GM21447 (cell line): ENCODE measurements around the gene PNO1.
A peak's percentile ranks its signal among the peaks of the same experiment; 100 is the strongest.
"Not testable (repeated sequence)": the region's sequence is repeated elsewhere in the genome, so short reads cannot be mapped to it uniquely, and the experiment has no call there.

ENCODE experiments used
- ATAC-seq: cut with Tn5 transposase; IDR thresholded peaks from one replicate; pipeline ENCODE4 v1.9.1; 2021; ENCODE audit not compliant: unreplicated experiment

Gene PNO1

GRCh38 chr2:68157402-68158133 lies at the start of gene PNO1:
PNO1 (plus strand) TSS chr2:68157888; CDS start chr2:68157935, 47 bp downstream.
- ATAC-seq: peak; percentile 87

DNA sequence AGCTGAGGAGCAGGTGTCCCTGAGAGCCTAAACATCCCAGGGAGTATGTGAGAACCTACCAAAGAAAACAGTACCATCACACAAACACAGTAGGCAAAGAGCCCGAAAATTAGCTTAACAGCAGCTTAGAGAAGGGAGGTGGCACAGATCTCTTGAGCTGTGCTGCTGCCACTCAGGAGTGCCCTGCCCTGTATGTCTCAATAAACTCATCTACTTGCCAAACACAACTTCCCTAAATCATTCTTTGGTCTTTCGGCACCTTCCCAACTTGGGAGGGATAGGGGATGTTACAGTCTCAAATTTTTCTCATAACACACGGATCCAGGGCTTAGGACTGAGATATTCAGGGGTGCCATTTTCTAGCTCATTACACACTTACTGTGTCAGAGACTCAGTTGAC lies 49.6 kb upstream of the PNO1 start:
- ATAC-seq: no peak

DNA sequence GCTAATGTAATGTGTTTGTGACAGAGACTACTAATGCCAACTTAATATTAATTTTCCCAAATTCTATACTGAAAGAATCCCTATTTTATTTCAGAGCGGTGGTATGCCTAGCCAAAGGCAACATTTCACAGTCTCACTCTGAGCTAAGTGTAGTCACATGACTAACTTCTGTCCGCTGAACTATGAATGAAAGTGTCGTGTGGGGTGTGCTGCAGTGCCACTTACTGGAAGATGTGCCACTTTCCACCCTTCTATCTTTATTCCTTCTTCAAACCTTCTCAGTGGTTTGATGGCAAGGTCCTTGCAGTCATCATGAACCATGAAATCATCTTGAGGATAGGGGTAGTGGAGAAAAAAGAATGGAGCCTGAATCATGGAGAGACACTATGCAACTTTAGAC lies 47.6 kb upstream of the PNO1 start:
- ATAC-seq: peak; percentile 67

DNA sequence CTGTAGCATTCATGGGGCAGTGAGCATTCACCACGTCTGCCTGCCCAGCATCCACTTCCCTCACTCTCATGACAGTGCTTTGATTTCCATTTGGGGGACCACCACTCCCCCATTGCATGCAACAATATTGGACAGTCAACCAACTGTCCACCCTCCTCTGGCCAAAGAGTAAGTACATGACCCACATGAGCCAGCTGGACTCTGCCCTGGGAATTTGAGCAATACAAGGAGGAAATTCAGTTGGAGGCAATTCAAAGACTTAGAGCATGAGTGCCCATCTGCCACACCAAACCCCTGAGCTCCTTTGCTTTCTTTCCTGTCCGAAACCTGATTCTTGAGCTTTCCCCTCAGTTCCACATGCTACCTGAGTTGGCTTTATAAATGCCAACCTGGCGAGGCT lies 41.7 kb upstream of the PNO1 start:
- ATAC-seq: no peak

DNA sequence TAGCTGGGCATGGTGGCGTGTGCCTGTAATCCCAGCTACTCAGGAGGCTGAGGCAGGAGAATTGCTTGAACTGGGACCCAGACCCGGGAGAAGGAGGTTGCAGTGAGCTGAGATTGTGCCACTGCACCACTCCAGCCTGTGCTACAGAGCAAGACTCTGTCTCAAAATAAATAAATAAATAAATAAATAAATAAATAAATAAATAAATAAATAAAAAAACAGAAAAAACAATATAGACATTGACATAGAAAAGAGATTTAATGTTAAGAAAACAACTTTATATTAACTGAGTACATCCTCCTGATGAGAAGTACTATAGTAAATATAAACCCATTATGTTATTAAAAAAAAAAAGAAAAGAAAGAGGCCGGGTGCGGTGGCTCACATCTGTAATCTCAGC lies 39.8 kb upstream of the PNO1 start:
- ATAC-seq: not testable (repeated sequence)

DNA sequence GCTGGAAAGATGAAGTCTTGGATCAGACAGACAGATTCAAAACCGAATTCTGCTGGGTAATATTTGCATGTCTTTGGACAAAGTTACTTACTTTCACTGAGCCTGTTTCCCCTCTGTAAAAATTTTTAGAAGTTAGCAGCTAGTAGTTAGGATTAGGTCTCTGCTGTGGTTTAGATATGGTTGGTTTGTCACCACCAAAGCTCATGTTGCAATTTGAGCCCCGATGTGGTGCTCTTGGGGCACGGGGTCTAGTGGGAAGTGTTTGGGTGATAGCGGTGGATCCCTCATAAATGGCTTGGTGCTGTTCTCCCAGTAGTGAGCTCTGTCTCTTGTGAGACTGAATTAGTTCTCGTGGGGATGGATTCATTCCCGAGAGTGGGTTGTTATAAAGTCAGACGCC lies 38.9 kb upstream of the PNO1 start:
- no peak for ATAC-seq

GRCh38 chr2:68119504-68119903 lies 38.2 kb upstream of the PNO1 start:
- ATAC-seq: no peak

DNA sequence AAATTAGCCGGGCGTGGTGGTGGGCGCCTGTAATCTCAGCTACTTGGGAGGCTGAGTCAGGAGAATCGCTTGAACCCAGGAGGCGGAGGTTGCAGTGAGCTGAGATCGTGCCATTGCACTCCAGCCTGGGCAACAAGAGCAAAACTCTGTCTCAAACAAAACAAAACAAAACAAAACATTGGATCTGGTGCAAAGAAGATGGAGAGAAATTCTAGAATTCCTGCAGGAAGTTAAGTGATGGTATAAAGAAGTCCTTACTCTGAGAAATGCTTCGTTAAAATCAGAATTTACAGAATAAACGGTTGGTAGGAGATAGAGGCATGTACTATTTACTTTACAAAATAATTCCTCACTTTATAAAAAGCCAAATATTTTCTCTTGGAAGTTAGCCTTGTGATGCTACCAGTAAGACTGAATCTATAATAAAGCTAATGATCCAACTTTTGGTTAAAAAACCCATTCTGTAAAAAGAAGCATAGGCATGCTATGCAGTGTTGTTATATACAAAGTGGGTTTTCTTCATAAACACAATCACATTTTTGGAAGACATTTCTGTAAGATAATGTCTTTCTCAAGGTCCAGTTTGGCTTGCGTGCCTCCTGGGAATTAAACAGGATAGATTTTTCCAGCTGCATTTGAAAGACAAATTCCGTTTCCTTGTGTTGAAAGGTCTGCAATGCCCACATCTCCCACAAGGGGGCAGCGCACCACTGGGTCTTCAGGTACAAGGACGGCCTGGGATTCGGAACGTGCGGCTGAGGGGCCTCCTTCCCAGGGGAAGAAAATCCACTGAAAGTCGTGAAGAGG lies 35.6 kb upstream of the PNO1 start:
- ATAC-seq: no peak

GRCh38 chr2:68122680-68122964 lies 35.1 kb upstream of the PNO1 start:
- no peak for ATAC-seq

DNA sequence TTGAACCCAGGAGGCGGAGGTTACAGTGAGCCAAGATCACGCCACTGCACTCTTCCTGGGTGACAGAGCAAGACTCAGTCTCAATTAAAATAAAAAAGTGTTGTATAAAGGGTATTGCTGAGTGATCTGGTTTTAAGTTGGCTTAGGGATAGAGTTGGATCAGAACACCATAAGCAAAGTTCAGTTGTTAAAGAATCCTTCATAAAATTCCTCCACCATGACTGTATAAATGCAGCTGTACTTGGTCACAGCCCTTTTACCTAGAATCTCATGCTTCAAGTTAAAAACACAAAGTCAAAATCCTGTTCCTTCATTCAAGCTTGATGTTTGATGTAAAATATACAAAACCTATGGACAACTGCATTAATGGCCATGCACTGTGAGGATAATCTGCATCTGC lies 33.4 kb upstream of the PNO1 start:
- ATAC-seq: no peak

GRCh38 chr2:68125821-68126220 lies 31.9 kb upstream of the PNO1 start:
- ATAC-seq: no peak

DNA sequence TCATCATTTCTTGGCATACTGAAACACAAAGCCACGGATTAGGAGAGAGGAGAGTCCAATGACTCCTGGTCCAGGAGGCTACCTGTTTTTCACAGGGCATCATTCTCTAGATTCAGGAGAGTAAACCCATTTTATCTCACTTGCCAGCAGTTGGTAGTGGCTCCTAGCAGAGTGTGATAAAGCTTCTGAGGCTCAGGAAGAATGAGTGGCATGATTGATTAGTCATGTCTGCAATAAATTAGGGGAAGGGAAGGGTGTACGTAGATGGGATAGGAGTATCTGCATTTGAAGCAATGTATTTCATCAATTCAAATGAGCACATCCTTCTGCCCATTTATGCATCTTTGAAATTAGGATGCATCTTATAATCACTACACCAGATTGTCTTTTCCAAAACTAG lies 31.1 kb upstream of the PNO1 start:
- no peak for ATAC-seq

DNA sequence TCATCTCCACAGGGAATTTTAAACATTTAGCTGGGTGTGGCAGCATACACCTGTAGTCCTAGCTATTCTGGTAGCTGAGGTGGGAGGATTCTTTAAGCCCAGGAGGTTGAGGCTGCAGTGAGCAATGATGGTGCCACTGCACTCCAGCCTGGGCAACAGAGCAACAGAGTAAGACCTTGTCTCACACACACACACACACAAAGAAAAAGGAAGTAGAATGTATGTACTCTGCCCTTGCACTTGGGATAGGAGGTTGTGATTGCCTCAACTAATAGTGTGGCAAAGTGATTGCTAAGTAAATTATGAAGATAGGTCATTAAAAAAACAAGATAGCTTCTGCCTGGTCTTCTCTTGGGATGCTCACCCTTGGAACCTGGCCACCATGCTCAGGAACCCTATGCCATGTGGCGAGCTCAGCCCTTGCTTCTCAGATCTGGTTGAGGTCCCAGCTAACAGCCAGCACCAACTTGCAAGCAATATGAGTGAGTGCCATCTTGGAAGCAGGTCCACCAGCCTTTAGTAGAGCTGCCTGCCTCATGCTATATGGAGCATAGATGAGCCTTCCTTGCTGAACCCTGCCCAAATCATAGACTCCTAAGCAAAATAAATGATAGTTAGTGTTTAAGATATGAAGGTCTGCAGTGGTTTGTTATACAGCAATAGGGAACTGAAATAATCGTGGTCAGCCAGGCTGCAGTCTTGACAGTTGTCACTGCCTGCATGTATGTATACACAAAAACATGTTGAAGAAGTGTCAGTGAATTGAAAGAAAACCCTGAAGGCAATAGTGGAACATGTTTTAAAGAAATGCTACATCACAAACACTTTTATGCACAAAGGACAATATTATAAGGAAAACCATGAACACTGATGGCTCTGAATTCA lies 30.1 kb upstream of the PNO1 start:
- ATAC-seq: peak; percentile 82

DNA sequence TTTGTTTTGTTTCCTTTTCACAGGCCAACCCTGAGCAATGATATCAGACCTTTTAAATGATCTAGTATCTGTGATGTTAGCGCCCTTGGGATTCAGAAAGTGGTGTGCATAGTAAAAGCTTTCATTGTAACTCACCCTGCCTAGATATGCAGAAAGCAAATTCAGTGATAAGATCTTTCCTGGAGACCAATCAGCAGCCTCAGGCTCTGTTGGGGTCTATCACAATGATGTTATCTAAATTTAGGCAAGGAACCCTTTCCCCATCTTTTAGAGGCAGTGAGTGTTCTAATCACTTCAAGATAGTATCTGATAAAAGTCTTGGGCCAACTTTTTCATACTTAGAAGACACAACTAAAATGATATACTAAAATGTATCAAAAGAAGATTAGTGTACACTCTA lies 23.6 kb upstream of the PNO1 start:
- no peak for ATAC-seq

GRCh38 chr2:68134554-68134953 lies 23.1 kb upstream of the PNO1 start:
- ATAC-seq: no peak

GRCh38 chr2:68135448-68136320 lies 22.0 kb upstream of the PNO1 start:
- ATAC-seq: no peak

- ATAC-seq: no peak
Measured at GRCh38 chr2:68141875-68142274, 15.8 kb upstream of the PNO1 start.

DNA sequence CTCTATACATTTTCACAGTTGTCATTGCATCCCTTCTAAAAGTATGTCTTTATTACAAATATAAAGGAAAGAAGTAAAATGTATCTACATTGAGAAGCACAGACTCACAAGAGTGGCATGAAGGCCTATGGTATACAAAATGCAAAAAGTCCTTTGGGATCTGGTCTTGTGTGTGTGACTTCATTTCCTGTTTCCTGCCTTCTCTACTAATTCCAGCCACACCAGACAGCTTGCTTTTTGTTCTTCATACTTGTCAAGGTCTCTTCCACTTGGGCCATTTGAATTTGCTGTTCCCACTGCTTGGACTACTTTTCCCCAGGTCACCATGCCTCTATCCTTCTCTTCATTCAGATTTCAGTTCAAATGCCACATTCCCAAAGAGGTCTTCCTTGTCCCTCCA lies 6.7 kb upstream of the PNO1 start:
- ATAC-seq: no peak

- no peak for ATAC-seq
Measured at GRCh38 chr2:68152681-68153347, 4.9 kb upstream of the PNO1 start.

DNA sequence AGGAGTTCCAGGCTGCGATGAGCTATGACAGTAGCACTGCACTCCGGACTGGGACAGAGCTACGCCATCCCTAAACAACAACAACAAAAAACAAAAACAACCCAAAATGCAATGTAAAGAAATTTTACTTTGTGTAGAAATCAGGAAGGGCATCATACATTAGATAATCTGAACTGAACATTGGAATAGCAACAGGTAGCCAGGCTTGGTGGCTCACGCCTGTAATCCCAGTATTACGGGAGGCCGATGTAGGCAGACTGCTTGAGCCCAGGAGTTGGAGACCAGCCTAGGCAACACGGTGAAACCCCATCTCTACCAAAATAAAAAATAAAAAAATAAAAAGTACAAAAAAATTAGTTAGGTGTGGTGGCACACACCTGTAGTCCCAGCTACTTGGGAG lies 2.1 kb upstream of the PNO1 start:
- no peak for ATAC-seq
